Osteoblast (primary cell): ENCODE results near the gene VSIG10. TPM values are rescaled to one million over a fixed set of nuclear protein-coding genes. Genes with fewer than 3 reads are reported as not detected.
A peak's percentile ranks its signal among the peaks of the same experiment; 100 is the strongest.

Source experiments
- DNase-seq: peaks from one replicate; pipeline ENCODE4 v3.0.0; 2011; ENCODE audit warnings: low spot score, mixed read lengths; ENCODE audit not compliant: insufficient read length; ENCODE audit errors: missing footprints
- H2AFZ ChIP-seq: 2 replicates; pipeline ENCODE4 v1.6.0; 2011; ENCODE audit warnings: mild to moderate bottlenecking, low read length
- H3K27ac ChIP-seq: 2 replicates; pipeline ENCODE4 v1.5.1; 2011; ENCODE audit warnings: mild to moderate bottlenecking, low read depth, low read length, moderate library complexity
- H3K27me3 ChIP-seq: 2 replicates; pipeline ENCODE4 v1.6.0; 2012; ENCODE audit warnings: mild to moderate bottlenecking, control low read depth, inconsistent platforms, low read length, moderate library complexity; ENCODE audit not compliant: insufficient read depth
- H3K36me3 ChIP-seq: 2 replicates; pipeline ENCODE4 v1.5.1; 2011; ENCODE audit warnings: mild to moderate bottlenecking, low read length, control low read depth, moderate library complexity; ENCODE audit not compliant: insufficient read depth
- H3K4me1 ChIP-seq: 2 replicates; pipeline ENCODE4 v1.5.1; 2011; ENCODE audit warnings: mild to moderate bottlenecking, low read length, control low read depth, moderate library complexity; ENCODE audit not compliant: insufficient read depth
- H3K4me2 ChIP-seq: 2 replicates; pipeline ENCODE4 v1.6.0; 2011; ENCODE audit warnings: mild to moderate bottlenecking, low read length; ENCODE audit not compliant: insufficient read depth
- H3K4me3 ChIP-seq: fragments of 200-600 bp; sonication (generic); 3 replicates; pipeline ENCODE4 v1.5.1; 2012; ENCODE audit warnings: mild to moderate bottlenecking, low read length, inconsistent platforms; ENCODE audit not compliant: insufficient read depth
- H3K79me2 ChIP-seq: 2 replicates; pipeline ENCODE4 v1.6.0; 2012; ENCODE audit warnings: mild to moderate bottlenecking, low read length, control low read depth, inconsistent platforms; ENCODE audit not compliant: insufficient read depth
- H3K9me3 ChIP-seq: 2 replicates; pipeline ENCODE4 v1.5.1; 2011; ENCODE audit warnings: low read depth, low read length, control low read depth
- H4K20me1 ChIP-seq: 2 replicates; pipeline ENCODE4 v1.6.0; 2012; ENCODE audit warnings: mild to moderate bottlenecking, low read length, control low read depth; ENCODE audit not compliant: insufficient read depth
- CTCF ChIP-seq: IDR thresholded peaks from 2 replicates; pipeline ENCODE4 v1.5.1; 2011; ENCODE audit warnings: mild to moderate bottlenecking, low read depth, low read length, moderate library complexity; ENCODE audit errors: extremely low read depth
- total RNA-seq: library from RNA; depleted of rRNA; stranded (reverse); fragments of >200 nt; gene quantifications from 2 replicates; pipeline ENCODE4 v1.2.3, GENCODE V29; 2012

VSIG10 gene
- total RNA-seq, 1 donor = 30.4 TPM

- H3K36me3 ChIP-seq = peaks cover 45% of the 10 kb centered on the region
- no peak overlapping the region for H3K4me3 ChIP-seq
- peaks cover 30% of the 10 kb centered on the region for H4K20me1 ChIP-seq
Observed at GRCh38 chr12:118052324-118053070, 51.3 kb downstream of the VSIG10 start.

GRCh38 chr12:118050972-118051910, 52.6 kb downstream of the VSIG10 start:
- no peak for DNase-seq
- H3K79me2 ChIP-seq = peaks cover 80% of the 10 kb centered on the region

More at GRCh38 chr12:118052324-118053070, 51.3 kb downstream of the VSIG10 start:
- H3K27me3 ChIP-seq = no peaks in the 10 kb centered on the region
- peaks cover 78% of the 10 kb centered on the region for H3K79me2 ChIP-seq
- H3K4me1 ChIP-seq = peaks cover 37% of the 10 kb centered on the region
- peak overlapping the region; percentile 57 for H3K4me2 ChIP-seq
- no peak overlapping the region for H2AFZ ChIP-seq
- H3K9me3 ChIP-seq = no peaks in the 10 kb centered on the region
- peak; percentile 93 for DNase-seq
- no peak for TF ChIP-seq CTCF
- H3K27ac ChIP-seq = peak overlapping the region; percentile 85

GRCh38 chr12:118046430-118046829, 57.4 kb downstream of the VSIG10 start:
- H4K20me1 ChIP-seq = peaks cover 45% of the 10 kb centered on the region

More at GRCh38 chr12:118050972-118051910, 52.6 kb downstream of the VSIG10 start:
- Histone ChIP-seq H3K36me3 (peaks cover 45% of the 10 kb centered on the region), H3K4me1 (peaks cover 35% of the 10 kb centered on the region), H2AFZ (no peak overlapping the region), H3K27me3 (no peaks in the 10 kb centered on the region), H3K4me2 (no peak overlapping the region), H3K4me3 (no peak overlapping the region), H3K27ac (peak overlapping the region; percentile 85), H3K9me3 (no peaks in the 10 kb centered on the region), H4K20me1 (peaks cover 30% of the 10 kb centered on the region)
- peak; percentile 6 for TF ChIP-seq CTCF

More at GRCh38 chr12:118046430-118046829, 57.4 kb downstream of the VSIG10 start:
- Histone ChIP-seq H3K27me3 (no peaks in the 10 kb centered on the region), H3K79me2 (peaks cover 90% of the 10 kb centered on the region), H3K4me1 (peaks cover 2% of the 10 kb centered on the region), H3K9me3 (no peaks in the 10 kb centered on the region), H3K4me3 (no peak overlapping the region), H3K4me2 (no peak overlapping the region), H3K36me3 (peaks cover 66% of the 10 kb centered on the region), H3K27ac (no peak overlapping the region), H2AFZ (no peak overlapping the region)
- TF ChIP-seq CTCF = no peak
- DNase-seq = no peak
